ENCODE measurements around the gene CNTD1. TPM values are rescaled to one million over a fixed set of nuclear protein-coding genes. Genes with fewer than 3 reads are reported as not detected.

Gene CNTD1
- total RNA-seq, 1 experiment from 2014 or later: not detected

DNA sequence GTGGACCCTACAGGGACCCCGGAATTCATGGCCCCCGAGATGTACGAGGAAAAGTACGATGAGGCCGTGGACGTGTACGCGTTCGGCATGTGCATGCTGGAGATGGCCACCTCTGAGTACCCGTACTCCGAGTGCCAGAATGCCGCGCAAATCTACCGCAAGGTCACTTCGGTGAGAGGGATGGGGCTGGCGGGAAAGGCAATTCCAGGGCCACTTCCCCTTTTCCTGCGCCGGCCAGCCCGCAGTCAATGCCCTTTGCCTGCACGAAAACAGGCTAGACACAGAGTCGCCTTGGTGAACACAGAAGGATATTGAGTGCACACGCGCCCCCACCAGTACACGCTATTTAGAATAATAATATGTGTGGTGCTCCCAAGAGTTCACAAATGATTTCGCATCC lies 14.3 kb upstream of the CNTD1 start (continued):
- TF ChIP-seq ERG (CRISPR knock-in tag; IDR thresholded peaks at IDR 0.05) (no peak), CREB1 (CRISPR knock-in tag; IDR thresholded peaks at IDR 0.05) (no peak), ZNF232 (CRISPR knock-in tag; IDR thresholded peaks at IDR 0.05) (no peak)

DNA sequence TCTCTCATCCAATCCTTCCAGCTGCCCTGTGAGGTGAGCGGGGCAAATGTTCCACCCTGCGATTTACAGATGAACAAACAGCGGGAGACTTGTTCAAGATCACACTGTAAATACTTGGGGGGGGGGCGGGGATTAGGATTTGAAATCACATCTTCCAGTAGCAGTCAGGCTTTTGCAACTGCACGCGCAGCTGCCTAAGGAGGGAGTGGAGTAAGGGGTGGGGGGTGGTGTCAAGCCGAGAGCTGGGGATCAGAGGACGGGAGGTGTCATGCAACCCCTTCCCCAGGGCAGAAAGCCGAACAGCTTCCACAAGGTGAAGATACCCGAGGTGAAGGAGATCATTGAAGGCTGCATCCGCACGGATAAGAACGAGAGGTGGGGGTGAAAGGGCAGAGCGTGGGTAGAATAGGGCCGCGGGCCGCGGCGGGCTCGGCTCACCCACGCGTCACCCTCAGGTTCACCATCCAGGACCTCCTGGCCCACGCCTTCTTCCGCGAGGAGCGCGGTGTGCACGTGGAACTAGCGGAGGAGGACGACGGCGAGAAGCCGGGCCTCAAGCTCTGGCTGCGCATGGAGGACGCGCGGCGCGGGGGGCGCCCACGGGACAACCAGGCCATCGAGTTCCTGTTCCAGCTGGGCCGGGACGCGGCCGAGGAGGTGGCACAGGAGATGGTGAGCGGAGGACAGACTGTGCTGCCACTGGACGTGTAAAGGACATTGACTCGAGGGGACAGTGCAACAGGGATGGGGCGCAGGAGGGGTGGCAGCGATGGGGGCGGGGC lies 13.7 kb upstream of the CNTD1 start:
- ATAC-seq: no peak
- DNase-seq (ENCODE audit: low spot score): no peak
- no peak overlapping the region for H3K4me3 Mint-ChIP-seq
- POLR2A ChIA-PET: no interaction called here
- peaks cover 13% of the 10 kb centered on the region for H3K4me1 Mint-ChIP-seq
- no peak for TF ChIP-seq STAT6 (CRISPR knock-in tag; conservative IDR thresholded peaks at IDR 0.05; ENCODE audit: low read depth)
- CTCF ChIA-PET: interaction anchor here (1.2 to 2.8 kb wide), 2 partner anchors 22 to 207 kb away, joined by 3 to 10 read pairs; partner anchors contain the start of gene PSMC3IP
- no peaks in the 10 kb centered on the region for H3K9me3 Mint-ChIP-seq
- peaks cover 68% of the 10 kb centered on the region for H3K27me3 Mint-ChIP-seq (ENCODE audit: low read depth)
- no peaks in the 10 kb centered on the region for H3K36me3 Mint-ChIP-seq
- no peak overlapping the region for H3K27ac Mint-ChIP-seq

- DNase-seq (ENCODE audit: low spot score) (no peak), ATAC-seq (no peak)
- Mint-ChIP-seq H3K4me3 (no peak overlapping the region), H3K27me3 (ENCODE audit: low read depth) (peaks cover 65% of the 10 kb centered on the region), H3K27ac (no peak overlapping the region), H3K4me1 (peaks cover 8% of the 10 kb centered on the region), H3K36me3 (no peaks in the 10 kb centered on the region), H3K9me3 (no peaks in the 10 kb centered on the region)
- TF ChIP-seq TEAD1 (CRISPR knock-in tag; IDR thresholded peaks at IDR 0.05) (no peak), TP53 (CRISPR knock-in tag; IDR thresholded peaks at IDR 0.05) (no peak), ELF4 (CRISPR knock-in tag; IDR thresholded peaks at IDR 0.05; ENCODE audit: low read depth) (no peak), RELA (CRISPR knock-in tag; IDR thresholded peaks at IDR 0.05; ENCODE audit: borderline replicate concordance) (no peak), TEAD4 (CRISPR knock-in tag; IDR thresholded peaks at IDR 0.05) (no peak), SMAD3 (CRISPR knock-in tag; IDR thresholded peaks at IDR 0.05; ENCODE audit: borderline replicate concordance) (no peak), FOXP1 (CRISPR knock-in tag; IDR thresholded peaks at IDR 0.05; ENCODE audit: borderline replicate concordance) (no peak), ZNF512 (CRISPR knock-in tag; IDR thresholded peaks at IDR 0.05; ENCODE audit: borderline replicate concordance) (no peak), GABPB1 (CRISPR knock-in tag; IDR thresholded peaks at IDR 0.05) (no peak), GTF2I (CRISPR knock-in tag; conservative IDR thresholded peaks at IDR 0.05) (no peak), FOXP4 (CRISPR knock-in tag; IDR thresholded peaks at IDR 0.05) (no peak), EMX1 (CRISPR knock-in tag; IDR thresholded peaks at IDR 0.05) (no peak), USF2 (CRISPR knock-in tag; IDR thresholded peaks at IDR 0.05) (no peak)
- TF ChIP-seq, protein P1, sequence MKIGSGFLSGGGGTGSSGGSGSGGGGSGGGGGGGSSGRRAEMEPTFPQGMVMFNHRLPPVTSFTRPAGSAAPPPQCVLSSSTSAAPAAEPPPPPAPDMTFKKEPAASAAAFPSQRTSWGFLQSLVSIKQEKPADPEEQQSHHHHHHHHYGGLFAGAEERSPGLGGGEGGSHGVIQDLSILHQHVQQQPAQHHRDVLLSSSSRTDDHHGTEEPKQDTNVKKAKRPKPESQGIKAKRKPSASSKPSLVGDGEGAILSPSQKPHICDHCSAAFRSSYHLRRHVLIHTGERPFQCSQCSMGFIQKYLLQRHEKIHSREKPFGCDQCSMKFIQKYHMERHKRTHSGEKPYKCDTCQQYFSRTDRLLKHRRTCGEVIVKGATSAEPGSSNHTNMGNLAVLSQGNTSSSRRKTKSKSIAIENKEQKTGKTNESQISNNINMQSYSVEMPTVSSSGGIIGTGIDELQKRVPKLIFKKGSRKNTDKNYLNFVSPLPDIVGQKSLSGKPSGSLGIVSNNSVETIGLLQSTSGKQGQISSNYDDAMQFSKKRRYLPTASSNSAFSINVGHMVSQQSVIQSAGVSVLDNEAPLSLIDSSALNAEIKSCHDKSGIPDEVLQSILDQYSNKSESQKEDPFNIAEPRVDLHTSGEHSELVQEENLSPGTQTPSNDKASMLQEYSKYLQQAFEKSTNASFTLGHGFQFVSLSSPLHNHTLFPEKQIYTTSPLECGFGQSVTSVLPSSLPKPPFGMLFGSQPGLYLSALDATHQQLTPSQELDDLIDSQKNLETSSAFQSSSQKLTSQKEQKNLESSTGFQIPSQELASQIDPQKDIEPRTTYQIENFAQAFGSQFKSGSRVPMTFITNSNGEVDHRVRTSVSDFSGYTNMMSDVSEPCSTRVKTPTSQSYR (CRISPR knock-in tag; IDR thresholded peaks at IDR 0.05): no peak
- ChIA-PET CTCF (interaction anchor here (0.8 to 2.8 kb wide), 2 partner anchors 24 to 209 kb away, joined by 3 to 10 read pairs; partner anchors contain the start of gene PSMC3IP), POLR2A (no interaction called here)
Measured at GRCh38 chr17:42787266-42787665, 11.4 kb upstream of the CNTD1 start.

Data from WTC11 (cell line).